Karpas-422 (cell line): Measurements from ENCODE around the gene RBFOX1. TPM values are rescaled to one million over a fixed set of nuclear protein-coding genes. Genes with fewer than 3 reads are reported as not detected.

ENCODE experiments used
- DNase-seq: peaks from one replicate; pipeline ENCODE4 v3.0.0-alpha.2; 2015
- H2AFZ ChIP-seq: fragments of 200-600 bp; sonication (generic); 2 replicates; pipeline ENCODE4 v1.6.1; 2014; ENCODE audit warnings: antibody characterized with exemption, low read length, mixed read lengths
- H3K27ac ChIP-seq: fragments of 200-600 bp; sonication (generic); 2 replicates; pipeline ENCODE4 v1.5.1; 2014; ENCODE audit warnings: mild to moderate bottlenecking, low read length, moderate library complexity
- H3K27me3 ChIP-seq: fragments of 200-600 bp; sonication (generic); 2 replicates; pipeline ENCODE4 v1.6.1; 2014; ENCODE audit warnings: low read length, mixed read lengths
- H3K36me3 ChIP-seq: fragments of 200-600 bp; sonication (generic); 2 replicates; pipeline ENCODE4 v1.6.1; 2014; ENCODE audit warnings: low read length, mixed read lengths; ENCODE audit not compliant: insufficient read depth
- H3K4me1 ChIP-seq: fragments of 200-600 bp; sonication (generic); 2 replicates; pipeline ENCODE4 v1.6.1; 2014; ENCODE audit warnings: mild to moderate bottlenecking, low read length, mixed read lengths
- H3K4me2 ChIP-seq: fragments of 200-600 bp; sonication (generic); 2 replicates; pipeline ENCODE4 v1.6.1; 2014; ENCODE audit warnings: low read length, low read depth, mild to moderate bottlenecking; ENCODE audit not compliant: poor library complexity, severe bottlenecking
- H3K4me3 ChIP-seq: fragments of 200-600 bp; sonication (generic); 2 replicates; pipeline ENCODE4 v1.5.1; 2014; ENCODE audit warnings: mild to moderate bottlenecking, antibody characterized with exemption, low read length, mixed read lengths
- H3K79me2 ChIP-seq: fragments of 200-600 bp; sonication (generic); 2 replicates; pipeline ENCODE4 v1.6.1; 2014; ENCODE audit warnings: mild to moderate bottlenecking, low read length, mixed read lengths
- H3K9ac ChIP-seq: fragments of 200-600 bp; sonication (generic); 2 replicates; pipeline ENCODE4 v1.6.0; 2014; ENCODE audit warnings: low read length
- H3K9me2 ChIP-seq: fragments of 200-600 bp; sonication (generic), shearing (Covaris generic); replicated peaks from 2 replicates; pipeline ENCODE4 v1.6.0; 2014; ENCODE audit warnings: mild to moderate bottlenecking, low read length, moderate library complexity; ENCODE audit not compliant: insufficient read depth
- H3K9me3 ChIP-seq: fragments of 300-700, 200-600 bp; sonication (generic); 2 replicates; pipeline ENCODE4 v1.6.1; 2014; ENCODE audit warnings: low read length, mixed read lengths
- H4K20me1 ChIP-seq: fragments of 200-600 bp; sonication (generic); 2 replicates; pipeline ENCODE4 v1.6.1; 2014; ENCODE audit warnings: mild to moderate bottlenecking, antibody characterized with exemption, low read length, low read depth; ENCODE audit not compliant: insufficient read depth
- total RNA-seq: library from RNA; depleted of rRNA; stranded (reverse); fragments of >200 nt; shearing (Covaris generic); gene quantifications from 2 replicates; pipeline ENCODE4 v1.2.3, GENCODE V29; 2014; ENCODE audit warnings: low replicate concordance; rRNA removed

The RBFOX1 gene
- 1.3 TPM in 1 of 2 replicates, not detected in the other for total RNA-seq

GRCh38 chr16:7332611-7333010 is at the start of gene RBFOX1:
Gene RBFOX1, plus strand, starts transcription at chr16:7332845.
- Histone ChIP-seq H3K9me2 (0 out of 2 replicates have a peak, but pooled peaks cover 5% of the 10 kb centered on the region), H2AFZ (no peak within 1 kb of the TSS), H3K36me3 (no peaks in the 10 kb centered on the region), H3K4me1 (no peaks in the 10 kb centered on the region), H3K9me3 (peaks cover 12% of the 10 kb centered on the region), H3K27ac (no peak within 1 kb of the TSS), H4K20me1 (no peaks in the 10 kb centered on the region), H3K79me2 (no peaks in the 10 kb centered on the region), H3K27me3 (no peaks in the 10 kb centered on the region), H3K4me3 (no peak within 1 kb of the TSS), H3K4me2 (no peak within 1 kb of the TSS), H3K9ac (no peak within 1 kb of the TSS)
- DNase-seq, result no peak

- Histone ChIP-seq H3K4me3 (no peak overlapping the region), H3K27ac (no peak overlapping the region), H2AFZ (no peak overlapping the region), H4K20me1 (no peaks in the 10 kb centered on the region), H3K36me3 (no peaks in the 10 kb centered on the region), H3K9me2 (no peaks in the 10 kb centered on the region), H3K4me2 (no peak overlapping the region), H3K4me1 (no peaks in the 10 kb centered on the region), H3K9me3 (peaks cover 25% of the 10 kb centered on the region; the same call in 1 of the 2 replicates), H3K79me2 (no peaks in the 10 kb centered on the region), H3K9ac (no peak overlapping the region), H3K27me3 (no peaks in the 10 kb centered on the region)
- DNase-seq, result no peak
Measured at GRCh38 chr16:7284780-7285179, 47.9 kb upstream of the RBFOX1 start.

- no peaks in the 10 kb centered on the region for H3K4me1 ChIP-seq
- H2AFZ ChIP-seq, result no peak overlapping the region
- no peak overlapping the region for H3K4me2 ChIP-seq
- H3K4me3 ChIP-seq, result no peak overlapping the region
- no peaks in the 10 kb centered on the region for H3K27me3 ChIP-seq
- no peaks in the 10 kb centered on the region for H3K36me3 ChIP-seq
- H4K20me1 ChIP-seq, result no peaks in the 10 kb centered on the region
- H3K27ac ChIP-seq, result no peak overlapping the region
- no peaks in the 10 kb centered on the region for H3K79me2 ChIP-seq
- H3K9ac ChIP-seq, result no peak overlapping the region
- H3K9me3 ChIP-seq, result peaks cover 28% of the 10 kb centered on the region; the same call in 1 of the 2 replicates
- no peak for DNase-seq
- H3K9me2 ChIP-seq, result no peaks in the 10 kb centered on the region
Measured at GRCh38 chr16:7285520-7285919, 47.1 kb upstream of the RBFOX1 start.

- no peaks in the 10 kb centered on the region for H3K36me3 ChIP-seq
- peaks cover 29% of the 10 kb centered on the region for H3K9me3 ChIP-seq
- H3K4me1 ChIP-seq, result no peaks in the 10 kb centered on the region
- no peaks in the 10 kb centered on the region for H3K79me2 ChIP-seq
- no peak overlapping the region for H2AFZ ChIP-seq
- no peak overlapping the region for H3K4me3 ChIP-seq
- H3K4me2 ChIP-seq, result no peak overlapping the region
- no peaks in the 10 kb centered on the region for H4K20me1 ChIP-seq
- H3K27ac ChIP-seq, result no peak overlapping the region
- H3K9me2 ChIP-seq, result no peaks in the 10 kb centered on the region
- DNase-seq, result no peak
- H3K9ac ChIP-seq, result no peak overlapping the region
- H3K27me3 ChIP-seq, result no peaks in the 10 kb centered on the region
Measured at GRCh38 chr16:7289299-7289698, 43.3 kb upstream of the RBFOX1 start.

- no peak overlapping the region for H3K27ac ChIP-seq
- no peaks in the 10 kb centered on the region for H3K27me3 ChIP-seq
- DNase-seq, result no peak
Measured at GRCh38 chr16:7290682-7291081, 42.0 kb upstream of the RBFOX1 start.

GRCh38 chr16:7294020-7294419 is 38.6 kb upstream of the RBFOX1 start:
- Histone ChIP-seq H3K36me3 (no peaks in the 10 kb centered on the region), H4K20me1 (no peaks in the 10 kb centered on the region), H3K27ac (no peak overlapping the region), H3K4me3 (no peak overlapping the region), H3K4me2 (no peak overlapping the region), H3K9me2 (no peaks in the 10 kb centered on the region), H3K9me3 (peaks cover 22% of the 10 kb centered on the region), H3K4me1 (no peaks in the 10 kb centered on the region), H3K79me2 (no peaks in the 10 kb centered on the region), H2AFZ (no peak overlapping the region), H3K27me3 (no peaks in the 10 kb centered on the region), H3K9ac (no peak overlapping the region)
- no peak for DNase-seq

More at GRCh38 chr16:7290682-7291081, 42.0 kb upstream of the RBFOX1 start:
- Histone ChIP-seq H4K20me1 (no peaks in the 10 kb centered on the region), H2AFZ (no peak overlapping the region), H3K4me2 (no peak overlapping the region), H3K4me3 (no peak overlapping the region), H3K36me3 (no peaks in the 10 kb centered on the region), H3K4me1 (no peaks in the 10 kb centered on the region), H3K9ac (no peak overlapping the region), H3K9me3 (peaks cover 23% of the 10 kb centered on the region), H3K9me2 (no peaks in the 10 kb centered on the region), H3K79me2 (no peaks in the 10 kb centered on the region)

GRCh38 chr16:7303052-7303610 is 29.5 kb upstream of the RBFOX1 start:
- Histone ChIP-seq H3K9me3 (peaks cover 4% of the 10 kb centered on the region), H3K79me2 (no peaks in the 10 kb centered on the region), H3K9me2 (no peaks in the 10 kb centered on the region), H2AFZ (no peak overlapping the region), H3K27ac (no peak overlapping the region), H3K4me3 (no peak overlapping the region), H3K27me3 (no peaks in the 10 kb centered on the region), H3K4me1 (no peaks in the 10 kb centered on the region), H3K9ac (no peak overlapping the region), H4K20me1 (no peaks in the 10 kb centered on the region), H3K4me2 (no peak overlapping the region), H3K36me3 (no peaks in the 10 kb centered on the region)
- DNase-seq, result no peak

GRCh38 chr16:7303660-7304200 is 28.9 kb upstream of the RBFOX1 start:
- Histone ChIP-seq H3K27ac (no peak overlapping the region), H3K27me3 (no peaks in the 10 kb centered on the region), H3K9me2 (no peaks in the 10 kb centered on the region), H3K79me2 (no peaks in the 10 kb centered on the region), H2AFZ (no peak overlapping the region), H3K4me1 (no peaks in the 10 kb centered on the region), H3K9ac (no peak overlapping the region), H3K36me3 (no peaks in the 10 kb centered on the region), H3K4me3 (no peak overlapping the region), H4K20me1 (no peaks in the 10 kb centered on the region), H3K9me3 (peaks cover 8% of the 10 kb centered on the region), H3K4me2 (no peak overlapping the region)
- no peak for DNase-seq
